ENCODE measurements around the gene IRF8. TPM values are rescaled to one million over a fixed set of nuclear protein-coding genes. Genes with fewer than 3 reads are reported as not detected.

IRF8 gene
- total and polyA plus RNA-seq, 2 of the 13 experiments (the other 11 are each of a cell fraction or from before 2014, with no cell fraction given): not detected

GRCh38 chr16:85849388-85849787 lies 49.6 kb upstream of the IRF8 start:
- Histone ChIP-seq H3K79me2 (ENCODE audit: insufficient read depth, low read length) (no peaks in the 10 kb centered on the region), H3K27me3 (ENCODE audit: control insufficient read depth in 1 of 2, insufficient read depth in 2 of 2, low read length in 2 of 2) (peaks cover 0 to 3% of the 10 kb centered on the region in 2 experiments; a peak in 2 of 5 replicates)
- intact Hi-C loops (cut with micrococcal nuclease; ENCODE audit: unreplicated experiment): no loop called here

More at GRCh38 chr16:85849388-85849787, 49.6 kb upstream of the IRF8 start:
- ChIA-PET POLR2A (interaction anchor here (1.2 kb wide), 1 partner anchor 70 kb away, joined by 4 read pairs; no protein-coding TSS in a partner anchor), CTCF (ENCODE audit: low intra/inter-chr PET ratio, low total read pairs) (no interaction called here)
- Histone ChIP-seq H3K4me3 (replicated peaks in 1 of 3; ENCODE audit: insufficient read depth in 1 of 3, low read depth in 2 of 3, low read length in 3 of 3) (no peak overlapping the region), H3K9ac (ENCODE audit: insufficient read depth, low read depth, low read length) (no peak overlapping the region), H3K4me2 (ENCODE audit: low read depth, low read length) (peak overlapping the region; percentile 99; the same call in 1 of the 2 replicates), H3K4me1 (ENCODE audit: insufficient read depth, low read length) (peaks cover 90% of the 10 kb centered on the region), H3K27ac (ENCODE audit: extremely low read length, insufficient read depth, low read length) (no peak overlapping the region), H2AFZ (ENCODE audit: low read length) (no peak overlapping the region), H3K9me3 (ENCODE audit: low read length) (no peaks in the 10 kb centered on the region), H3K36me3 (replicated peaks in 1 of 2; ENCODE audit: control insufficient read depth in 1 of 2, insufficient read depth in 2 of 2, low read length in 2 of 2) (no peaks in the 10 kb centered on the region), H4K20me1 (ENCODE audit: insufficient read depth, low read length) (no peaks in the 10 kb centered on the region)
- DNase-seq (ENCODE audit: low spot score) (no peak), ATAC-seq (no peak), FAIRE-seq (no peak)
- in situ Hi-C loops (cut with HindIII; ENCODE audit: extremely low pct_ligation_motif_present, low pct_unique_long_range_greater_than_20kb): no loop called here
- BruUV-seq (replicated peaks): no TSS peak
- 78% methylated on average over 8 of the region's 8 CpGs for WGBS (ENCODE audit: low lambda C conversion rate)
- no peak for TF ChIP-seq ZNF839 (CRISPR knock-in tag; IDR thresholded peaks at IDR 0.05; ENCODE audit: borderline replicate concordance)
- TF ChIP-seq MLX (CRISPR knock-in tag; IDR thresholded peaks at IDR 0.05): no peak
- TF ChIP-seq ERF (CRISPR knock-in tag; IDR thresholded peaks at IDR 0.05): no peak
- TF ChIP-seq JUND (CRISPR knock-in tag; IDR thresholded peaks at IDR 0.05): peak; percentile 15; the same call in 1 of the 2 replicates
- TF ChIP-seq MTF1 (CRISPR knock-in tag; IDR thresholded peaks at IDR 0.05): no peak
- TF ChIP-seq NFATC3 (CRISPR knock-in tag; IDR thresholded peaks at IDR 0.05): no peak
- 0 out of 2 replicates have a peak, but pooled peaks have one; percentile 1 for TF ChIP-seq ZNF790 (CRISPR knock-in tag; IDR thresholded peaks at IDR 0.05; ENCODE audit: borderline replicate concordance)
- TF ChIP-seq U2AF1 (optimal IDR thresholded peaks at IDR 0.05; ENCODE audit: low read depth, low read length): no peak
- TF ChIP-seq ZNF18 (CRISPR knock-in tag; IDR thresholded peaks at IDR 0.05; ENCODE audit: insufficient replicate concordance): no peak
- no peak for TF ChIP-seq TCF12 (IDR thresholded peaks at IDR 0.05)
- TF ChIP-seq TCF12 (CRISPR knock-in tag; IDR thresholded peaks at IDR 0.05): 0 out of 2 replicates have a peak, but pooled peaks have one; percentile 5
- no peak for TF ChIP-seq PAX8 (CRISPR knock-in tag; IDR thresholded peaks at IDR 0.05; ENCODE audit: borderline replicate concordance)
- no peak for TF ChIP-seq NR2F1 (CRISPR knock-in tag; IDR thresholded peaks at IDR 0.05)
- TF ChIP-seq KDM5B (CRISPR knock-in tag; IDR thresholded peaks at IDR 0.05; ENCODE audit: borderline replicate concordance): 0 out of 2 replicates have a peak, but pooled peaks have one; percentile 2
- no peak for TF ChIP-seq ZBTB20 (CRISPR knock-in tag; IDR thresholded peaks at IDR 0.05; ENCODE audit: borderline replicate concordance, low read depth)
- no peak for TF ChIP-seq SNRNP70 (IDR thresholded peaks at IDR 0.05; ENCODE audit: low read depth, low read length)
- no peak for TF ChIP-seq POLR2A (IDR thresholded peaks at IDR 0.05; ENCODE audit: insufficient read depth in 1 of 2, low read depth in 2 of 2, low read length in 2 of 2)
- TF ChIP-seq ZMAT3 (CRISPR knock-in tag; conservative IDR thresholded peaks at IDR 0.05): no peak
- TF ChIP-seq GABPA (IDR thresholded peaks at IDR 0.05; ENCODE audit: low read depth, low read length): no peak
- TF ChIP-seq GABPA (CRISPR knock-in tag; IDR thresholded peaks at IDR 0.05; ENCODE audit: low read depth): no peak
- TF ChIP-seq BORCS8-MEF2B (CRISPR knock-in tag; IDR thresholded peaks at IDR 0.05): no peak
- peak; percentile 49 for TF ChIP-seq ZNF629 (CRISPR knock-in tag; conservative IDR thresholded peaks at IDR 0.05)
- no peak for TF ChIP-seq JUNB (CRISPR knock-in tag; IDR thresholded peaks at IDR 0.05; ENCODE audit: borderline replicate concordance)
- no peak for TF ChIP-seq ZNF512 (CRISPR knock-in tag; IDR thresholded peaks at IDR 0.05)

Measured in HepG2 (cell line).